MCF 10A (cell line): Measurements from ENCODE around the gene CITED4. TPM values are rescaled to one million over a fixed set of nuclear protein-coding genes. Genes with fewer than 3 reads are reported as not detected.
A peak's percentile ranks its signal among the peaks of the same experiment; 100 is the strongest.

Experiments
- BruUV-seq: library from RNA; stranded (reverse); fragments of 400-500 nt; replicated peaks from 2 replicates; lab custom pipeline; 2021; lab: Mats Ljungman, UMichigan
- CTCF ChIA-PET: fragments of 300-600 bp; sonication (Branson Sonifier 250); formaldehyde crosslinking; extraction: SDS; loops from one replicate; lab custom pipeline; 2021; ENCODE audit warnings: antibody characterized with exemption, inconsistent platforms; lab: Yijun Ruan, JAX
- POLR2A ChIA-PET: fragments of 300-600, 350-650 bp; sonication (Branson Sonifier 250); formaldehyde crosslinking; extraction: SDS; loops from one replicate; lab custom pipeline; 2020; ENCODE audit warnings: antibody characterized with exemption, inconsistent platforms; lab: Yijun Ruan, JAX
- DNase-seq: peaks from one replicate; pipeline ENCODE4 v3.0.0-alpha.2; 2018; ENCODE audit not compliant: unreplicated experiment
- H3K27ac Mint-ChIP-seq: one replicate; pipeline ENCODE4 v1.8.0; 2022; ENCODE audit warnings: mild to moderate bottlenecking, low read depth, mixed read lengths; ENCODE audit not compliant: unreplicated experiment
- H3K27me3 Mint-ChIP-seq: one replicate; pipeline ENCODE4 v1.8.0; 2022; ENCODE audit warnings: mixed read lengths; ENCODE audit not compliant: insufficient read depth, unreplicated experiment
- H3K36me3 Mint-ChIP-seq: one replicate; pipeline ENCODE4 v1.8.0; 2022; ENCODE audit warnings: mild to moderate bottlenecking, moderate library complexity, mixed read lengths; ENCODE audit not compliant: insufficient read depth, unreplicated experiment
- H3K4me1 Mint-ChIP-seq: one replicate; pipeline ENCODE4 v1.8.0; 2022; ENCODE audit warnings: mixed read lengths; ENCODE audit not compliant: insufficient read depth, unreplicated experiment
- H3K4me3 Mint-ChIP-seq: one replicate; pipeline ENCODE4 v1.8.0; 2022; ENCODE audit warnings: mild to moderate bottlenecking, moderate library complexity, mixed read lengths; ENCODE audit not compliant: unreplicated experiment
- H3K9me3 Mint-ChIP-seq: one replicate; pipeline ENCODE4 v1.8.0; 2022; ENCODE audit warnings: mixed read lengths; ENCODE audit not compliant: unreplicated experiment
- CTCF ChIP-seq: fragments of 200-600 bp; IDR thresholded peaks from one replicate; pipeline ENCODE4 v1.8.0; 2022; ENCODE audit warnings: antibody characterized with exemption, mild to moderate bottlenecking; ENCODE audit not compliant: unreplicated experiment
- intact Hi-C: fragments of 100-400 bp; cut with micrococcal nuclease; formaldehyde crosslinking; loops from 2 replicates; pipeline ENCODE4 v1.14.1; 2022
- total RNA-seq: library from RNA; stranded (reverse); gene quantifications from 2 replicates; pipeline ENCODE4 v1.2.3, GENCODE V29; 2022

CITED4 gene
- total RNA-seq, 1 experiment from 2014 or later: 43.5 TPM

DNA sequence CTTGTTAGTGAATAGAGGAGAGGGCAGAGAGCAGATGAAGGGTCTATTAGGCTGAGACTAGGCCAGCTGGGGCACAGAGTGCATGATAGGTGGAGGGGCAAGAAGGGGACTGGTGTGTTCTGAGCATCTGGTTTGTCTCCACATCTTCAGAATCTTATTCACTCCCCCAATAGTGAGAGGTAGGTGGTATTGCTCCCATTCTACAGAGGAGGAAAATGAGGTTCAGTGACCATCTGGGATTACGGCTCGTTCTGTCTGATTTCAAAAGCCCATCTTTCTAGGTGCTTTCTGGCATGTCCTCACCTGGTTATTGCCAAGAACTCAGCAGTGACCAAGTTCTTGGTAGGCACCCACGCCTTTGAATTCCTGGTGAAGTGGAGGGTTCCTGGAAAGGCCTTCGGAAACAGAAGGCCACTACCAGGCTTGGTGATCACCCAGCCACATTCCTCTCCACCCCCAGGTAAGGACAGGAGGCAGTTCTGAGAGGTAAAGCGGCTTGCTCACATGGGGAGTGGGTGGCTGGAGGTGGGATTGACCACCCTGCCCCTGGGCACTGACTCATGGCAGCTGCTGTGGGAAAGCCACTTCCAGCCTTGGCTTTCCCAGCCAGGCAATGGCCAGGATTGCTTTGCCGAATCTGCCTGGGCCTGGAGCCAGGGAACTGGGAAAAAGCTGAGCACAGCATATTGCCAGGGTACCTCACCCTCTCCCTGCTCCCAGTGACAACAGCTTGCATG is 18.8 kb upstream of the CITED4 start:
- no peak for TF ChIP-seq CTCF
- intact Hi-C loops: no loop called here
- ChIA-PET CTCF (no interaction called here), POLR2A (interaction anchor here (1.2 to 1.5 kb wide), 2 partner anchors 13 to 19 kb away, joined by 3 to 6 read pairs; partner anchors contain the start of gene CITED4)
- no TSS peak for BruUV-seq
- Mint-ChIP-seq H3K36me3 (no peaks in the 10 kb centered on the region), H3K4me1 (peaks cover 36% of the 10 kb centered on the region), H3K27ac (peak overlapping the region; percentile 79), H3K27me3 (no peaks in the 10 kb centered on the region), H3K4me3 (no peak overlapping the region), H3K9me3 (no peaks in the 10 kb centered on the region)
- DNase-seq: peak; percentile 88

- Mint-ChIP-seq H3K27ac (no peak overlapping the region), H3K27me3 (no peaks in the 10 kb centered on the region), H3K9me3 (no peaks in the 10 kb centered on the region), H3K4me1 (peaks cover 44% of the 10 kb centered on the region), H3K4me3 (no peak overlapping the region), H3K36me3 (no peaks in the 10 kb centered on the region)
- POLR2A ChIA-PET: interaction anchor here (1.2 kb wide), 1 partner anchor 12 kb away, joined by 3 read pairs; no protein-coding TSS in a partner anchor
- TF ChIP-seq CTCF: no peak
- no TSS peak for BruUV-seq
- intact Hi-C loops: no loop called here
- DNase-seq: no peak
- CTCF ChIA-PET: no interaction called here
Observed at GRCh38 chr1:40879482-40880175, 17.5 kb upstream of the CITED4 start.

GRCh38 chr1:40878906-40879305 is 16.7 kb upstream of the CITED4 start:
- H3K27me3 Mint-ChIP-seq: no peaks in the 10 kb centered on the region
- TF ChIP-seq CTCF: no peak
- no peaks in the 10 kb centered on the region for H3K36me3 Mint-ChIP-seq
- H3K27ac Mint-ChIP-seq: no peak overlapping the region
- no peak for DNase-seq
- H3K9me3 Mint-ChIP-seq: no peaks in the 10 kb centered on the region
- no TSS peak for BruUV-seq
- ChIA-PET CTCF (interaction anchor here (1.7 kb wide), 1 partner anchor 30 kb away, joined by 4 read pairs; no protein-coding TSS in a partner anchor), POLR2A (interaction anchor here (1.6 to 2.7 kb wide), 2 partner anchors 11 to 17 kb away, joined by 10 to 12 read pairs; partner anchors contain the start of gene CITED4)
- H3K4me3 Mint-ChIP-seq: no peak overlapping the region
- intact Hi-C loops: no loop called here
- H3K4me1 Mint-ChIP-seq: peaks cover 44% of the 10 kb centered on the region

DNA sequence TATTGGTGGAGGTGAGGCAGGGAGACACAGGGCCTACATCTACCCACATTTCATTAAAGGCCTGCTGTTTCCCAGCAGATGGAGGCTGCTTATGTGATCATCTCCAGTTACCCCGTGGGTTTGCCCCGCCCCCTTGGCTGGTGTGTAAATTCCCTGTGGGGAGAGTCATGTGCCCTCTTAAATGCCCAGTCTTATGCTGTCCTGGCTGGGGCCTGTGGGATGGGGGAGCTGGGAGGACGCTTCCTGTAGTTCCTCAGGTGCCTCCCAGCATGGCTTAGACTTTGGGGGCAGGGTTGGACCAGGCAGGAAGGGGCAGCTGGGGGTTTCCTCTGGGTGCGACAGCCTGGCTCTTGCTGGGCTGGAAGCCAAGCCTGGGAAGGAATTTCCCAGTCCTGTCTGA is 15.5 kb upstream of the CITED4 start:
- peak overlapping the region; percentile 97 for H3K27ac Mint-ChIP-seq
- no TSS peak for BruUV-seq
- H3K4me3 Mint-ChIP-seq: no peak overlapping the region
- intact Hi-C loops: no loop called here
- POLR2A ChIA-PET: interaction anchor here (0.7 to 2.7 kb wide), 4 partner anchors 9 to 60 kb away, joined by 3 to 12 read pairs (median 6); partner anchors contain the start of gene CITED4
- DNase-seq: peak; percentile 96
- no peaks in the 10 kb centered on the region for H3K9me3 Mint-ChIP-seq
- TF ChIP-seq CTCF: no peak
- no peaks in the 10 kb centered on the region for H3K36me3 Mint-ChIP-seq
- H3K4me1 Mint-ChIP-seq: peaks cover 44% of the 10 kb centered on the region
- CTCF ChIA-PET: interaction anchor here (1.2 to 2.4 kb wide), 4 partner anchors 19 to 75 kb away, joined by 4 to 11 read pairs (median 4); no protein-coding TSS in a partner anchor
- H3K27me3 Mint-ChIP-seq: no peaks in the 10 kb centered on the region
